ENCODE data around the gene TARS3. TPM values are rescaled to one million over a fixed set of nuclear protein-coding genes. Genes with fewer than 3 reads are reported as not detected.

TARS3 gene
- total RNA-seq, 1 donor from 2014 or later = 8.2 TPM

- no peak for TF ChIP-seq CTCF (IDR thresholded peaks at IDR 0.05; ENCODE audit: unreplicated experiment)
- no peak for DNase-seq (ENCODE audit: low spot score)
- Mint-ChIP-seq H3K27ac (ENCODE audit: unreplicated experiment) (no peak overlapping the region), H3K4me3 (ENCODE audit: unreplicated experiment) (no peak overlapping the region), H3K4me1 (ENCODE audit: unreplicated experiment) (peaks cover 17% of the 10 kb centered on the region), H3K27me3 (ENCODE audit: unreplicated experiment) (peaks cover 6% of the 10 kb centered on the region), H3K9me3 (ENCODE audit: unreplicated experiment) (no peaks in the 10 kb centered on the region), H3K36me3 (ENCODE audit: low read depth, unreplicated experiment) (no peaks in the 10 kb centered on the region)
Measured at GRCh38 chr15:101604124-101604874, 120.0 kb downstream of the TARS3 start.

Other genes with a start within 250 kb of the TARS3 start
- gene PCSK6, start 234.8 kb downstream of the TARS3 start, total RNA-seq (ENCODE audit: unreplicated experiment) = 0.13 TPM
- 37.7 TPM for gene TM2D3, start 72.1 kb downstream of the TARS3 start, total RNA-seq (ENCODE audit: unreplicated experiment)
- not detected for gene OR4F6, start 79.0 kb upstream of the TARS3 start, total RNA-seq (ENCODE audit: unreplicated experiment)
- gene OR4F15, start 87.7 kb upstream of the TARS3 start, total RNA-seq (ENCODE audit: unreplicated experiment) = not detected

Measured in endothelial cell (in vitro differentiated cells).